ENCODE data around the gene LMO2. TPM values are rescaled to one million over a fixed set of nuclear protein-coding genes. Genes with fewer than 3 reads are reported as not detected.

The LMO2 gene
- total and polyA plus RNA-seq, 2 donors (not counting 1 experiment from before 2014, with no cell fraction given) = 6.2 to 10.7 TPM

DNA sequence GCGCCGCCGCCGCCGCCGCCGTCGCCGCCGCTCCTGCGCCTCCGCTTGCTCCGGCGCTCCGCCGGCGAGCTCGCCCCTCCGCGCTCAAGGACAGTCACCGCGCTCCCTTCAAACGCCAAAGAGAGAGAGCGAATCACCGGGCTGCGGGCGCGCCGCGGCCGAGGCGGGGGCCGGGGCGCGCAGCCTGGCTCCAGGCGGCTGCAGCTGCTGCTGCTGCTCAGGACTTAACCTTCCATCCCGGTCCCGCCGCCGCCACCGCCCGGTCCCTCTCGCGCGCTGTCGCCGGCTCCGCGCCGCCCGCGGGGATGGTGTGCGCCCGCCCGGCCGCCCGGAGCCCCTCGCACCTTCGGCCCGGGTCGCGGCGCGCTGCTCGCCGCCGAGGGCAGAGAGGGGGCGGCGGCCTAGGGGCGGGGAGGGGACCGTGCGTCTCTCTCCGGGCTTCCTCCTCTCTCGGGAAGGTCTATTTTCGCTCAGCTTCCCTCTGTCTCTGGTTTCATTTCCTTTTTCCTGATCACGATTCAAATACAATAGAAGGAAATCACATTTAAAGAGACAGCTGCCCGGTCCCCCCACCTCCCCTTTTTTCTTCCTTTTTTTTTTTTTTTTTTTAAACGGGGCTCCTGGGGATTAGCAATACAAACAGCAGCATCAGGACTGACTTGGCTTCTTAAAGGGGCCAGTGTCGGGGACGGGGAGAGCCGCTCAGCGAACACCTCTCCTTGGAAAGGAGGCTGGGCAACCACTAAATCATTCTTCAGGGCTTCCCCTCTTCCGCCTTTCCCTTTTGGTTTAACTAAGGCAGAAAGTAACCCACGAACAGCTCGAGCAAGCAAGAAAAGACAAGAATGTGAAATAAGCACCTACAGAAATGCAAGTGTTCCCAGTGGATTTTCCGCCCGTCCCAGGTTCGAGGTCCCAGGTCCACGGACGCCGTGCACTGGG lies 22.1 kb downstream of the LMO2 start:
- H3K4me3 ChIP-seq (ENCODE audit: control extremely low read depth in 1 of 5, extremely low read depth in 1 of 5, insufficient read depth in 1 of 5, low read depth in 2 of 5, low read length in 4 of 5) = peak overlapping the region; percentile 64 to 86 (median 82)
- no peaks in the 10 kb centered on the region for H3K9me3 ChIP-seq (ENCODE audit: control extremely low read depth in 1 of 3, control insufficient read depth in 2 of 3, insufficient read depth in 1 of 3, low read length in 2 of 3)
- TF ChIP-seq EZH2 (IDR thresholded peaks at IDR 0.05; ENCODE audit: borderline replicate concordance, insufficient read depth, low read depth, low read length, poor library complexity, severe bottlenecking) = no peak
- TF ChIP-seq, protein P1, sequence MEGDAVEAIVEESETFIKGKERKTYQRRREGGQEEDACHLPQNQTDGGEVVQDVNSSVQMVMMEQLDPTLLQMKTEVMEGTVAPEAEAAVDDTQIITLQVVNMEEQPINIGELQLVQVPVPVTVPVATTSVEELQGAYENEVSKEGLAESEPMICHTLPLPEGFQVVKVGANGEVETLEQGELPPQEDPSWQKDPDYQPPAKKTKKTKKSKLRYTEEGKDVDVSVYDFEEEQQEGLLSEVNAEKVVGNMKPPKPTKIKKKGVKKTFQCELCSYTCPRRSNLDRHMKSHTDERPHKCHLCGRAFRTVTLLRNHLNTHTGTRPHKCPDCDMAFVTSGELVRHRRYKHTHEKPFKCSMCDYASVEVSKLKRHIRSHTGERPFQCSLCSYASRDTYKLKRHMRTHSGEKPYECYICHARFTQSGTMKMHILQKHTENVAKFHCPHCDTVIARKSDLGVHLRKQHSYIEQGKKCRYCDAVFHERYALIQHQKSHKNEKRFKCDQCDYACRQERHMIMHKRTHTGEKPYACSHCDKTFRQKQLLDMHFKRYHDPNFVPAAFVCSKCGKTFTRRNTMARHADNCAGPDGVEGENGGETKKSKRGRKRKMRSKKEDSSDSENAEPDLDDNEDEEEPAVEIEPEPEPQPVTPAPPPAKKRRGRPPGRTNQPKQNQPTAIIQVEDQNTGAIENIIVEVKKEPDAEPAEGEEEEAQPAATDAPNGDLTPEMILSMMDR (IDR thresholded peaks at IDR 0.05) = no peak
- H3K27ac Mint-ChIP-seq = peak overlapping the region; percentile 83
- DNase-seq (peak; percentile 75), ATAC-seq (ENCODE audit: low read depth) (peak; percentile 72)
- H3K9me3 Mint-ChIP-seq (ENCODE audit: insufficient read depth) = no peaks in the 10 kb centered on the region
- H3K4me2 ChIP-seq (replicated peaks; ENCODE audit: low read depth, low read length, poor library complexity, severe bottlenecking) = peak overlapping the region; percentile 97
- under 1% methylated on average over 90 of the region's 91 CpGs for WGBS (ENCODE audit: insufficient coverage)
- no peaks in the 10 kb centered on the region for H4K20me1 ChIP-seq (ENCODE audit: control insufficient read depth, insufficient read depth, low read length, poor library complexity, severe bottlenecking)
- H3K9ac ChIP-seq (ENCODE audit: low read length) = peak overlapping the region; percentile 80
- H3K4me1 Mint-ChIP-seq = peaks cover 32% of the 10 kb centered on the region
- H2AFZ ChIP-seq (ENCODE audit: insufficient read depth, low read depth, low read length, poor library complexity, severe bottlenecking) = peak overlapping the region; percentile 88
- H3K4me3 Mint-ChIP-seq = peak overlapping the region; percentile 98
- peaks cover 7% of the 10 kb centered on the region for H3K79me2 ChIP-seq (ENCODE audit: control insufficient read depth, insufficient read depth, low read length)
- no peaks in the 10 kb centered on the region for H3K36me3 ChIP-seq (replicated peaks in 1 of 2; ENCODE audit: control extremely low read depth in 1 of 2, control insufficient read depth in 1 of 2, extremely low read depth in 1 of 2, insufficient read depth in 2 of 2, low read length in 1 of 2)
- intact Hi-C loops (cut with micrococcal nuclease) = loop anchor here (1.0 to 5.0 kb wide), 4 partner anchors 24 to 569 kb away; partner anchors contain the start of genes CAPRIN1 and CAT
- H3K27ac ChIP-seq (ENCODE audit: low read length in 2 of 2) = no peak overlapping the region
- H3K27me3 Mint-ChIP-seq = peaks cover 3% of the 10 kb centered on the region
- H3K4me1 ChIP-seq (ENCODE audit: control insufficient read depth in 2 of 2, insufficient read depth in 2 of 2, low read length in 2 of 2) = peaks cover 26 to 30% of the 10 kb centered on the region in 2 donors
- ChIA-PET POLR2A (interaction anchor here (0.6 to 1.4 kb wide), 3 partner anchors 17 to 101 kb away, joined by 3 to 7 read pairs (median 5); no protein-coding TSS in a partner anchor), CTCF (interaction anchor here (0.5 to 4.0 kb wide), 9 partner anchors 11 to 192 kb away, joined by 3 to 21 read pairs (median 4); partner anchors contain the start of gene LMO2)
- peaks cover 0 to 7% (median 0%) of the 10 kb centered on the region in 4 experiments for H3K27me3 ChIP-seq (replicated peaks in 1 of 4; ENCODE audit: control extremely low read depth in 1 of 4, control insufficient read depth in 3 of 4, insufficient read depth in 4 of 4, low read length in 3 of 4)
